Measurements from ENCODE around the gene FERD3L.

GRCh38 chr7:19181634-19182033 is 36.4 kb upstream of the FERD3L start:
- TF ChIP-seq CTCF (IDR thresholded peaks at IDR 0.05) (no peak), POLR2A (IDR thresholded peaks at IDR 0.05) (no peak), EP300 (IDR thresholded peaks at IDR 0.05) (no peak)

Data from gastroesophageal sphincter (tissue), 3 donors.